Mesothelial cell of epicardium (in vitro differentiated cells): ENCODE results near the gene MMD. TPM values are rescaled to one million over a fixed set of nuclear protein-coding genes. Genes with fewer than 3 reads are reported as not detected.

Experiments used
- DNase-seq, 2 experiments: peaks; one replicate each; pipeline ENCODE4 v3.0.0; 2021; ENCODE audit warnings: low spot score in 2 of 2; ENCODE audit not compliant: unreplicated experiment in 2 of 2
- H3K27ac Mint-ChIP-seq: 2 replicates; pipeline ENCODE4 v1.8.0; 2021; ENCODE audit warnings: mixed read lengths
- H3K27me3 Mint-ChIP-seq: 2 replicates; pipeline ENCODE4 v1.8.0; 2021; ENCODE audit warnings: low read depth, mixed read lengths
- H3K36me3 Mint-ChIP-seq: 2 replicates; pipeline ENCODE4 v1.8.0; 2021; ENCODE audit warnings: mixed read lengths
- H3K4me1 Mint-ChIP-seq: 2 replicates; pipeline ENCODE4 v1.8.0; 2021; ENCODE audit warnings: mixed read lengths
- H3K4me3 Mint-ChIP-seq: 2 replicates; pipeline ENCODE4 v1.8.0; 2021; ENCODE audit warnings: mild to moderate bottlenecking, moderate library complexity, mixed read lengths
- H3K9me3 Mint-ChIP-seq: 2 replicates; pipeline ENCODE4 v1.8.0; 2021; ENCODE audit warnings: mixed read lengths
- total RNA-seq: library from RNA; stranded (reverse); gene quantifications from 3 replicates; pipeline ENCODE4 v1.2.1, GENCODE V29; 2021
- TF ChIP-seq, protein P1 (sequence below): fragments of 200-600 bp; sonication (generic); IDR thresholded peaks from one replicate; pipeline ENCODE4 v1.5.0; 2021; ENCODE audit warnings: antibody characterized with exemption; ENCODE audit not compliant: unreplicated experiment

The MMD gene
- total RNA-seq, 1 donor from 2014 or later = 36.6 TPM

DNA sequence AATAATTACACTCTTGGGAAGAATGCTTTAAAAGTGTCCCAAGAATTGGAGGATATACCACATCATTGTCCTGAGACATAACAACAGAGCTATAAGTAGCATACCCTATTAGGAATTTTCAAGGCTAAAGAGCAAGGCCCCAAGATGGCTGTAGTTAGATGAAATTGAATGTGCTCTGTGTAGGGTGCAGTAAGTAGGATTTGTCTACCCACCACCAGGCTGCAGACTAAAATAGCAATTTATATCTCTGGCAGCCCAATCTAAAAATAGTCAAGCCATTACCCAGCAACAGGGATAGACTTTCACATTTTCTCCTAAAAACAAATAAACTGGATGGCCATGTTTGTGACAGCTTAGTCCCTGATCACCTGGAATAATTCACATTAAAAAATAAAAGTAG lies 5.6 kb downstream of the MMD start:
- Mint-ChIP-seq H3K27me3 (no peaks in the 10 kb centered on the region), H3K27ac (no peak overlapping the region), H3K36me3 (peaks cover 36% of the 10 kb centered on the region), H3K4me1 (peaks cover 20% of the 10 kb centered on the region), H3K4me3 (no peak overlapping the region), H3K9me3 (peaks cover 16% of the 10 kb centered on the region)
- TF ChIP-seq, protein P1, sequence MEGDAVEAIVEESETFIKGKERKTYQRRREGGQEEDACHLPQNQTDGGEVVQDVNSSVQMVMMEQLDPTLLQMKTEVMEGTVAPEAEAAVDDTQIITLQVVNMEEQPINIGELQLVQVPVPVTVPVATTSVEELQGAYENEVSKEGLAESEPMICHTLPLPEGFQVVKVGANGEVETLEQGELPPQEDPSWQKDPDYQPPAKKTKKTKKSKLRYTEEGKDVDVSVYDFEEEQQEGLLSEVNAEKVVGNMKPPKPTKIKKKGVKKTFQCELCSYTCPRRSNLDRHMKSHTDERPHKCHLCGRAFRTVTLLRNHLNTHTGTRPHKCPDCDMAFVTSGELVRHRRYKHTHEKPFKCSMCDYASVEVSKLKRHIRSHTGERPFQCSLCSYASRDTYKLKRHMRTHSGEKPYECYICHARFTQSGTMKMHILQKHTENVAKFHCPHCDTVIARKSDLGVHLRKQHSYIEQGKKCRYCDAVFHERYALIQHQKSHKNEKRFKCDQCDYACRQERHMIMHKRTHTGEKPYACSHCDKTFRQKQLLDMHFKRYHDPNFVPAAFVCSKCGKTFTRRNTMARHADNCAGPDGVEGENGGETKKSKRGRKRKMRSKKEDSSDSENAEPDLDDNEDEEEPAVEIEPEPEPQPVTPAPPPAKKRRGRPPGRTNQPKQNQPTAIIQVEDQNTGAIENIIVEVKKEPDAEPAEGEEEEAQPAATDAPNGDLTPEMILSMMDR = no peak
- DNase-seq = no peak

DNA sequence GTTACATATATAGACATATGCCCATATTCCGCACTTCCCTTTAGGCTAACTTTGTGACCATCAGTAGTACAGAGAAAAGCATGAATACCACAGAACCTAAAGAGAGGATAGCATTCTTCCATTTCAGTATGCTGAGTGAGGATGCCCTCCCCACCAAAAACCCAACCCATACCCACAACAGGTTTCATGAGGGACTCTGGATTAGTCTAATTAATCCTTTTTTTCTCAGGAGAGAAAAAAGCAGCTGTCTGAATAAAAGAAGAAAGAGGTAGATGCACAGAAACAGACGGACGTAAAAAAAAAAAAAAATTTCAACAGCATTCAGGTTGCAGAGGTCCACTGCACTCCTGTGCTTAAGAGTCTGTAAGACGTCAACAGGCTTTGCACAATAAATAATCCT lies 6.7 kb downstream of the MMD start:
- Mint-ChIP-seq H3K27me3 (no peaks in the 10 kb centered on the region), H3K27ac (no peak overlapping the region), H3K9me3 (peaks cover 16% of the 10 kb centered on the region), H3K36me3 (peaks cover 45% of the 10 kb centered on the region), H3K4me1 (peaks cover 15% of the 10 kb centered on the region), H3K4me3 (no peak overlapping the region)
- TF ChIP-seq, protein P1 = no peak
- DNase-seq = no peak

DNA sequence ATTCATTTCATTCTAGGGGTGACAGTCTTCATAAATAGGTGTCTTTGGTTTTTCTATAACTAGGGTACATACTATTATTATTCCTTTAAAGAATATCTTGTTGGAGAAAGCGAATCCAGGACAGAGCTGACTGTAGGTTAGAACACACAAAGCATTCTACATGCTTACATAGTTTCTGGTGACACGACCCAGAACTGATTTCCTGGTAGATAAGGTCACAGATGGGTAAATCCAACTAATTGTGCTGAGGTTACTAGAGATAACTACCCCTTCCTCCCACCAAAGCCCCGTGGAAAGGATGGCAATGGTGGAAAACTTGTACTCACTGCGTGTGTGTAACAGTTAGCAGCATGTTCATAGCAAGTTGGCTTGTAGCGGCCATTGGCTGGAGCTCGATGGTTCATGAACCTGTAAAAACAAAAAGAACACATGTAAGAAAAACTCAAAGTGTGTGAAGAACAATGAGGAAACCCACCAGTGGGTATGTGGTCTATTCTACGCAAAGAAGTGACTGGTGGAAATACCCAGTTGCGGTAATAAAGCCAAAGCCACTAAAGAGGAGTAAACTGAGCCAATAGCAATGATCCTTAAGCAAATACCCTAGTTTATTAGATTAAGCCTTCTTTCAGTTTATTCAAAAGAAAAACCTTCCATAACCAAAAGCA lies 7.7 kb downstream of the MMD start:
- peaks cover 16% of the 10 kb centered on the region for H3K9me3 Mint-ChIP-seq
- no peaks in the 10 kb centered on the region for H3K27me3 Mint-ChIP-seq
- no peak for DNase-seq
- H3K4me1 Mint-ChIP-seq = peaks cover 5% of the 10 kb centered on the region
- H3K4me3 Mint-ChIP-seq = no peak overlapping the region
- no peak overlapping the region for H3K27ac Mint-ChIP-seq
- TF ChIP-seq, protein P1 = no peak
- H3K36me3 Mint-ChIP-seq = peaks cover 51% of the 10 kb centered on the region

DNA sequence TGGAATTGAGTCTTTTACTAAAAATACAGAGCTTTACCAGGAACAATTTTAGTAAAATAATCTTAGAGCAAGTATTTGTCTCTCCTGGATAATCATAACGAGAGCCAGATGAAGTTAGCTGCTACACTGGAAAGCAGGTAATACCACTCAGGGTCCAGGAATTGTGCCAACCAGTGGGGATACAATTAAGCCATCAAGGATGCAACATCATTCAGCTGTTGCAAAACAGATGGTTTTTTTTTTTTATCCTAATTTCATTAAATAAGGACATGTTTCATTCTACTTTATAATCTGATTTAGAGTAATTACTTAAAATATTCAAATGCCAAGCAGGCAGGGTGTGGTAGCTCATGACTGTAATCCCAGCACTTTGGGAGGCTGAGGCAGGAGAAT lies 10.2 kb downstream of the MMD start:
- H3K27me3 Mint-ChIP-seq = no peaks in the 10 kb centered on the region
- H3K4me1 Mint-ChIP-seq = peaks cover 5% of the 10 kb centered on the region
- TF ChIP-seq, protein P1 = no peak
- H3K36me3 Mint-ChIP-seq = peaks cover 44% of the 10 kb centered on the region
- no peak overlapping the region for H3K4me3 Mint-ChIP-seq
- no peak overlapping the region for H3K27ac Mint-ChIP-seq
- DNase-seq = no peak
- H3K9me3 Mint-ChIP-seq = peaks cover 2% of the 10 kb centered on the region

DNA sequence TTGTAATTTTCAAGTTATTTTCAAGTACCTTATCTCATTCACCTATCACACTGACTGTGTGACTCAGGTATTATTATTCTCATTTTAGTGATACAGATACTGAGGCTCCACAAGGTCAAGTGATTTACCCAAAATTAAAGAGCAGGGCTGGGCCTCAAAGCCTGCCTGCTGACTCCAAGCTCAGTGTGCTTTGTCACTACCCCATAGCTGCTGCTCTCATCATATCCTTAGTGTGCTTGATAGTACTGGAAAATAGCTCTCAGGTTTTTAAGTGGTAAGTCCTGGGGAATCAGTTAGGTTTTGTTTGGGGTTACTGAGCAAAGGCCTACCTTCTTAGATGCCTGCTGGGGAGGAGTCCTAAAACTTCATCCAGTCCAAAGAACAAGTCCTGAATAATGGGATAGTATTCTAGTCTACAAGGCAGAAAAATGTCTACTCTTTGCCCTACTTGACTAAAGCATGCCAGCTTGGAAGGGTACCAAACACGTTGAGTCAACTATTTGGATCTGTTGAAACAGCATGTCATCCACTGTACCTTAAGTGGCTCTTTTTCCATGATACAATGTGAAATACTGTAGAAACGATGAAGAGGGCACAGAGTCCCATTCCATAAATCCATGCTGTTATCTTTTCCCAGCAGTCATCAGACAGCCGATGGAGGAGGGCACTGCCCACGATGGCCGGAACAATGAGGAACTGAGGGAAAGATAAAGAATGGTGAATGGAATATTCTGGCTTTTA lies 10.7 kb downstream of the MMD start:
- H3K27me3 Mint-ChIP-seq = no peaks in the 10 kb centered on the region
- peaks cover 42% of the 10 kb centered on the region for H3K36me3 Mint-ChIP-seq
- no peak overlapping the region for H3K27ac Mint-ChIP-seq
- peaks cover 5% of the 10 kb centered on the region for H3K4me1 Mint-ChIP-seq
- H3K4me3 Mint-ChIP-seq = no peak overlapping the region
- no peaks in the 10 kb centered on the region for H3K9me3 Mint-ChIP-seq
- TF ChIP-seq, protein P1 = no peak
- no peak for DNase-seq
